Left ventricle myocardium inferior (tissue), 1 donor: ENCODE results near the gene RAD50. TPM values are rescaled to one million over a fixed set of nuclear protein-coding genes. Genes with fewer than 3 reads are reported as not detected.

Source experiments
- DNase-seq: peaks from one replicate; pipeline ENCODE4 v3.0.0-alpha.2; 2020
- H3K27ac ChIP-seq: fragments of 200-600 bp; replicated peaks from 2 replicates; pipeline ENCODE4 v1.8.0; 2021
- H3K27me3 ChIP-seq: fragments of 200-600 bp; 2 replicates; pipeline ENCODE4 v1.8.0; 2021; ENCODE audit warnings: low read depth
- H3K36me3 ChIP-seq: fragments of 200-600 bp; 2 replicates; pipeline ENCODE4 v1.8.0; 2021
- H3K4me1 ChIP-seq: fragments of 200-600 bp; 2 replicates; pipeline ENCODE4 v1.8.0; 2021
- H3K4me3 ChIP-seq: fragments of 200-600 bp; 2 replicates; pipeline ENCODE4 v1.8.0; 2021; ENCODE audit warnings: mild to moderate bottlenecking, moderate library complexity
- H3K9me3 ChIP-seq: fragments of 200-600 bp; replicated peaks from 2 replicates; pipeline ENCODE4 v1.8.0; 2021
- CTCF ChIP-seq: fragments of 200-600 bp; IDR thresholded peaks from 2 replicates; pipeline ENCODE4 v1.8.0; 2021; ENCODE audit warnings: antibody characterized with exemption, mild to moderate bottlenecking, borderline replicate concordance
- intact Hi-C: fragments of 100-400 bp; cut with micrococcal nuclease; formaldehyde crosslinking; loops from one replicate; pipeline ENCODE4 v1.11.0; 2022
- total RNA-seq: library from RNA; stranded (reverse); fragmentation: NEBNext Ultra II Directional; extraction: Animal tissue kit (Norgen Biotek cat#: 25700); gene quantifications from one replicate; pipeline ENCODE4 v1.2.1, GENCODE V29; 2021
- donor health status: DM: no; HTN: yes; CAD: no; lungs with severe emphysema.

RAD50 gene
- total RNA-seq, 1 donor from 2014 or later = 33.4 TPM

DNA sequence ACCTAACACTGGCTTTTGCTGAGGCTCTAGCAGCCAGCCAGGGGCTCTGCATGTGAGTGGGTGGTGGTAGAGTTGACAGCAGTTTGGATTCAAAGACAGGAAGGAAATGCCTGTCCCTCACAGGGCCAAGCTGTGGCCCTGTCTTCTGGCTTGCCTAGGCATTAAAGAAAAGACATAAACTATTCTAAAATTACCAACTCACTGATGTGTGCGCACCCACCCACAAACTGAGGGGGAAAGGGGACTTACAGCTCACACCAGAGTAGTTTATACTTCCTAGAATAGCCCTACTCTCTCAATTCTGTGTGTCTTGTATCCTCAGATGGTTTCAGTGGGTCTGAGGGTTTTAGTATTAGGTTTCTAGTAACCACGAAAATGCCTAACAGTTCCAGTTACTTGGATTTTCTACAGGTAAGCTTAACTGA is 82.9 kb downstream of the RAD50 start:
- Histone ChIP-seq H3K27me3 (no peaks in the 10 kb centered on the region), H3K9me3 (no peaks in the 10 kb centered on the region), H3K36me3 (peaks cover 64% of the 10 kb centered on the region), H3K27ac (no peak overlapping the region), H3K4me3 (no peak overlapping the region), H3K4me1 (no peaks in the 10 kb centered on the region)
- TF ChIP-seq CTCF = no peak
- DNase-seq = no peak
- intact Hi-C loops = no loop called here

DNA sequence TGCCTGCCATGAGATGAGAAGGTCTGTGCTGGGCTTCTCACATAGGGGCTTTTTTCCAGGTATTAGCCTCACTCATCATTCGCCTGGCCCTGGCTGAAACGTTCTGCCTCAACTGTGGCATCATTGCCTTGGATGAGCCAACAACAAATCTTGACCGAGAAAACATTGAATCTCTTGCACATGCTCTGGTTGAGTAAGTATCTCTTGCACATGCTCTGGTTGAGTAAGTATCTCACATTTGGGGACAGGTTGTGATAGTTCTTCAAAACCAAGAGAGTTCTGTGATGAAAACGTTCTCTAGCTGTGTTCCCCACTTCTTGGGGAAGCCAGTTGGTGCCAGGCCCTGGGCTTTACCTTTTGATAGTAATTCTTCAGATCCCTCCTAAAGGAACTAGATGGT is 83.8 kb downstream of the RAD50 start:
- H3K4me3 ChIP-seq = no peak overlapping the region
- H3K27ac ChIP-seq = no peak overlapping the region
- H3K27me3 ChIP-seq = no peaks in the 10 kb centered on the region
- intact Hi-C loops = no loop called here
- H3K36me3 ChIP-seq = peaks cover 64% of the 10 kb centered on the region
- no peaks in the 10 kb centered on the region for H3K4me1 ChIP-seq
- no peak for TF ChIP-seq CTCF
- H3K9me3 ChIP-seq = no peaks in the 10 kb centered on the region
- DNase-seq = no peak

- Histone ChIP-seq H3K9me3 (no peaks in the 10 kb centered on the region), H3K4me1 (no peaks in the 10 kb centered on the region), H3K36me3 (peaks cover 64% of the 10 kb centered on the region), H3K27ac (no peak overlapping the region), H3K27me3 (no peaks in the 10 kb centered on the region), H3K4me3 (no peak overlapping the region)
- TF ChIP-seq CTCF = no peak
- intact Hi-C loops = no loop called here
- no peak for DNase-seq
Measured at GRCh38 chr5:132641241-132641723, 84.5 kb downstream of the RAD50 start.

- no peaks in the 10 kb centered on the region for H3K27me3 ChIP-seq
- intact Hi-C loops = no loop called here
- no peak overlapping the region for H3K27ac ChIP-seq
- H3K9me3 ChIP-seq = no peaks in the 10 kb centered on the region
- peaks cover 64% of the 10 kb centered on the region for H3K36me3 ChIP-seq
- TF ChIP-seq CTCF = no peak
- H3K4me1 ChIP-seq = no peaks in the 10 kb centered on the region
- DNase-seq = no peak
- H3K4me3 ChIP-seq = no peak overlapping the region
Measured at GRCh38 chr5:132641841-132642240, 85.1 kb downstream of the RAD50 start.

DNA sequence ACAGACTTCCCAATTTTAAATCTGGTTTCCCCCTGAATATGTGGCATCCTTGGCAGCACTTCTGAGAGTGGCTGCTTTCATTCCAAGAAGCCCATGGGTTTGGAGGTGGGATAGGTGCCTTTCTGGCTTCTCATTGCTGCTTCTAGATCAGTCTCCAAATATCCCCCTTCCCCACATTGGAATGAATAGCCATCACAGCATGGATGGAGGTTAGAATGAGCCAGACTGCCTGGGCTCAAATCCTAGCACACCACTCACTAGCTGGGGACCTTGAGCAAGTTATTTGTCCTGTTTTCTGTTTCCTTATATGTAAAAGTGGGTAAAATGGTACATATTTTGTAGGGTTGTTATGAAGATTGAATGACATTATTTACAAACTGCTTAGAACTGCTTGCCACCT is 87.4 kb downstream of the RAD50 start:
- H3K4me3 ChIP-seq = no peak overlapping the region
- H3K27me3 ChIP-seq = no peaks in the 10 kb centered on the region
- intact Hi-C loops = no loop called here
- peaks cover 42% of the 10 kb centered on the region for H3K36me3 ChIP-seq
- no peak overlapping the region for H3K27ac ChIP-seq
- no peak for TF ChIP-seq CTCF
- no peaks in the 10 kb centered on the region for H3K4me1 ChIP-seq
- no peak for DNase-seq
- H3K9me3 ChIP-seq = peaks cover 20% of the 10 kb centered on the region
